ENCODE results near the gene PIK3R5. TPM values are rescaled to one million over a fixed set of nuclear protein-coding genes. Genes with fewer than 3 reads are reported as not detected.

PIK3R5 gene
- total and polyA plus RNA-seq, 2 donors (not counting 1 experiment from before 2014, with no cell fraction given): 63.1 to 70.0 TPM

DNA sequence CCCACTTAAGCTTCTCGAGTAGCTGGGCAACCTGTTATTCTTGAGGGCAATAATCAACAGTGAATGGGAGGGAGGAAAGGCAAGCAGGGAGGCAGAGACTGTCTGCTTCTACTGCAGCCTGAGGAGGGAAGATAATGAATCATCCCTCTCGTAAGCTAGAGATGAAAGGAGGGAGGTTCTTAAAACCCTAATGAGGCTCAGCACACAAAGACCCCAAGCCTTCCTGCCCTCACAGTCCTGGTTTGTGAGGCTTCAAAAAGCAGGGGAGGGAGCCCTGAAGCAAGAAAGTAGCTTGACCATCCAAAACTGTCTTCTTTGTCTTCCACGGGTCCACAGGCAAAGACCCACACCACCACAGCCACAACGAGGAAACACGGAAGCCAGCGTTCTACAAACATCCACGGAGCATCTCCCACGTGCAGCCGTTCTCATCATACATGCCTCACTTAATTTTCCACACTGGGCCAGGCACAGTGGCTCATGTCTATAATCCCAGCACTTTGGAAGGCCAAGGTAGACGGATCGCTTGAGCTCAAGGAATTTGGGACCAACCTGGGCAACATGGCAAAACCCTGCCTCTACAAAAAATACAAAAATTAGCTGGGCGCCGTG is 1.8 kb downstream of the PIK3R5 start:
- intact Hi-C loops (cut with micrococcal nuclease): no loop called here
- Histone ChIP-seq H3K27ac (ENCODE audit: low read length in 2 of 2) (no peak overlapping the region), H3K4me3 (ENCODE audit: control extremely low read depth in 1 of 5, extremely low read depth in 1 of 5, insufficient read depth in 1 of 5, low read depth in 2 of 5, low read length in 4 of 5) (peak overlapping the region in 2 of 5 experiments; percentile 59 to 88), H3K4me1 (ENCODE audit: control insufficient read depth in 2 of 2, insufficient read depth in 2 of 2, low read length in 2 of 2) (peaks cover 47 to 70% of the 10 kb centered on the region in 2 donors), H3K9ac (ENCODE audit: low read length) (no peak overlapping the region), H4K20me1 (ENCODE audit: control insufficient read depth, insufficient read depth, low read length, poor library complexity, severe bottlenecking) (peaks cover 55% of the 10 kb centered on the region), H3K79me2 (ENCODE audit: control insufficient read depth, insufficient read depth, low read length) (peaks cover 66% of the 10 kb centered on the region), H3K36me3 (replicated peaks in 1 of 2; ENCODE audit: control extremely low read depth in 1 of 2, control insufficient read depth in 1 of 2, extremely low read depth in 1 of 2, insufficient read depth in 2 of 2, low read length in 1 of 2) (peaks cover 0 to 21% of the 10 kb centered on the region in 2 experiments), H3K4me2 (replicated peaks; ENCODE audit: low read depth, low read length, poor library complexity, severe bottlenecking) (peak overlapping the region; percentile 88), H3K27me3 (replicated peaks in 1 of 4; ENCODE audit: control extremely low read depth in 1 of 4, control insufficient read depth in 3 of 4, insufficient read depth in 4 of 4, low read length in 3 of 4) (no peaks in the 10 kb centered on the region), H2AFZ (ENCODE audit: insufficient read depth, low read depth, low read length, poor library complexity, severe bottlenecking) (no peak overlapping the region), H3K9me3 (ENCODE audit: control extremely low read depth in 1 of 3, control insufficient read depth in 2 of 3, insufficient read depth in 1 of 3, low read length in 2 of 3) (peaks cover 5 to 15% (median 14%) of the 10 kb centered on the region in 3 donors)
- peaks cover 10% of the 10 kb centered on the region for H3K9me3 Mint-ChIP-seq (ENCODE audit: insufficient read depth)
- H3K4me3 Mint-ChIP-seq: peak overlapping the region; percentile 79
- no peaks in the 10 kb centered on the region for H3K27me3 Mint-ChIP-seq
- H3K4me1 Mint-ChIP-seq: peaks cover 72% of the 10 kb centered on the region
- ATAC-seq (ENCODE audit: low read depth) (no peak), DNase-seq (no peak)
- CTCF ChIA-PET: interaction anchor here (0.8 to 3.5 kb wide), 11 partner anchors 10 to 218 kb away, joined by 3 to 23 read pairs (median 4); partner anchors contain the start of gene MFSD6L
- H3K27ac Mint-ChIP-seq: peak overlapping the region; percentile 73
- POLR2A ChIA-PET: interaction anchor here (0.5 to 2.7 kb wide), 3 partner anchors 9 to 87 kb away, joined by 3 to 10 read pairs (median 6); no protein-coding TSS in a partner anchor
- TF ChIP-seq CTCF (IDR thresholded peaks at IDR 0.05): no peak
- no peak for TF ChIP-seq EZH2 (IDR thresholded peaks at IDR 0.05; ENCODE audit: borderline replicate concordance, insufficient read depth, low read depth, low read length, poor library complexity, severe bottlenecking)
- WGBS (ENCODE audit: insufficient coverage): 100% methylated on average over 9 of the region's 13 CpGs

GRCh38 chr17:8963014-8963413 is 2.5 kb downstream of the PIK3R5 start:
- Histone ChIP-seq H3K27me3 (replicated peaks in 1 of 4; ENCODE audit: control extremely low read depth in 1 of 4, control insufficient read depth in 3 of 4, insufficient read depth in 4 of 4, low read length in 3 of 4) (no peaks in the 10 kb centered on the region), H2AFZ (ENCODE audit: insufficient read depth, low read depth, low read length, poor library complexity, severe bottlenecking) (no peak overlapping the region), H3K36me3 (replicated peaks in 1 of 2; ENCODE audit: control extremely low read depth in 1 of 2, control insufficient read depth in 1 of 2, extremely low read depth in 1 of 2, insufficient read depth in 2 of 2, low read length in 1 of 2) (peaks cover 0 to 21% of the 10 kb centered on the region in 2 experiments), H3K4me1 (ENCODE audit: control insufficient read depth in 2 of 2, insufficient read depth in 2 of 2, low read length in 2 of 2) (peaks cover 47 to 76% of the 10 kb centered on the region in 2 donors), H3K27ac (ENCODE audit: low read length in 2 of 2) (no peak overlapping the region), H3K79me2 (ENCODE audit: control insufficient read depth, insufficient read depth, low read length) (peaks cover 74% of the 10 kb centered on the region), H3K9ac (ENCODE audit: low read length) (no peak overlapping the region), H3K4me3 (ENCODE audit: control extremely low read depth in 1 of 5, extremely low read depth in 1 of 5, insufficient read depth in 1 of 5, low read depth in 2 of 5, low read length in 4 of 5) (no peak overlapping the region), H4K20me1 (ENCODE audit: control insufficient read depth, insufficient read depth, low read length, poor library complexity, severe bottlenecking) (peaks cover 56% of the 10 kb centered on the region), H3K4me2 (replicated peaks; ENCODE audit: low read depth, low read length, poor library complexity, severe bottlenecking) (peak overlapping the region; percentile 88), H3K9me3 (ENCODE audit: control extremely low read depth in 1 of 3, control insufficient read depth in 2 of 3, insufficient read depth in 1 of 3, low read length in 2 of 3) (peaks cover 2 to 15% (median 7%) of the 10 kb centered on the region in 3 donors)
- H3K4me1 Mint-ChIP-seq: peaks cover 78% of the 10 kb centered on the region
- ChIA-PET POLR2A (interaction anchor here (1.9 kb wide), 1 partner anchor 9 kb away, joined by 6 read pairs; no protein-coding TSS in a partner anchor), CTCF (interaction anchor here (1.0 to 3.5 kb wide), 7 partner anchors 9 to 156 kb away, joined by 3 to 13 read pairs (median 5); no protein-coding TSS in a partner anchor)
- DNase-seq: peak; percentile 34
- no peak for ATAC-seq (ENCODE audit: low read depth)
- no peaks in the 10 kb centered on the region for H3K27me3 Mint-ChIP-seq
- peak overlapping the region; percentile 79 for H3K4me3 Mint-ChIP-seq
- 71% methylated on average over 3 of the region's 3 CpGs for WGBS (ENCODE audit: insufficient coverage)
- TF ChIP-seq EZH2 (IDR thresholded peaks at IDR 0.05; ENCODE audit: borderline replicate concordance, insufficient read depth, low read depth, low read length, poor library complexity, severe bottlenecking): no peak
- TF ChIP-seq CTCF (IDR thresholded peaks at IDR 0.05): no peak
- H3K9me3 Mint-ChIP-seq (ENCODE audit: insufficient read depth): peaks cover 5% of the 10 kb centered on the region
- H3K27ac Mint-ChIP-seq: peak overlapping the region; percentile 73
- intact Hi-C loops (cut with micrococcal nuclease): no loop called here

Measured in B cell (primary cell).